Retina (tissue), 1 donor: ENCODE measurements around the gene BPTF.
"Not testable (repeated sequence)": the region's sequence is repeated elsewhere in the genome, so short reads cannot be mapped to it uniquely, and the experiment has no call there.

Experiments
- DNase-seq: peaks from one replicate; pipeline ENCODE4 v3.0.0-alpha.2; 2016

The BPTF gene

GRCh38 chr17:67833946-67834631 is 8.8 kb downstream of the BPTF start:
- no peak for DNase-seq

GRCh38 chr17:67834634-67835033 is 9.3 kb downstream of the BPTF start:
- DNase-seq, result no peak

GRCh38 chr17:67836205-67836987 is 11.1 kb downstream of the BPTF start:
- no peak for DNase-seq

- DNase-seq, result no peak
These were observed 12.7 kb downstream of the BPTF start for GRCh38 chr17:67837965-67838364.

GRCh38 chr17:67838538-67838937 is 13.2 kb downstream of the BPTF start:
- no peak for DNase-seq

GRCh38 chr17:67841992-67842391 is 16.7 kb downstream of the BPTF start:
- no peak for DNase-seq

GRCh38 chr17:67842648-67843047 is 17.3 kb downstream of the BPTF start:
- DNase-seq, result no peak

- DNase-seq, result no peak
These were observed 20.1 kb downstream of the BPTF start for GRCh38 chr17:67845374-67845773.

GRCh38 chr17:67848189-67848588 is 22.9 kb downstream of the BPTF start:
- not testable (repeated sequence) for DNase-seq

GRCh38 chr17:67848846-67849245 is 23.5 kb downstream of the BPTF start:
- not testable (repeated sequence) for DNase-seq

GRCh38 chr17:67850991-67851631 is 25.8 kb downstream of the BPTF start:
- no peak for DNase-seq

- no peak for DNase-seq
These were observed 28.4 kb downstream of the BPTF start for GRCh38 chr17:67853703-67854102.

GRCh38 chr17:67854378-67854777 is 29.1 kb downstream of the BPTF start:
- DNase-seq, result no peak

- DNase-seq, result no peak
These were observed 30.4 kb downstream of the BPTF start for GRCh38 chr17:67855504-67856324.

GRCh38 chr17:67856402-67856801 is 31.1 kb downstream of the BPTF start:
- not testable (repeated sequence) for DNase-seq

- no peak for DNase-seq
These were observed 37.4 kb downstream of the BPTF start for GRCh38 chr17:67862614-67863217.

GRCh38 chr17:67863624-67864247 is 38.4 kb downstream of the BPTF start:
- DNase-seq, result no peak

GRCh38 chr17:67865438-67865837 is 40.1 kb downstream of the BPTF start:
- no peak for DNase-seq

GRCh38 chr17:67867591-67867990 is 42.3 kb downstream of the BPTF start:
- no peak for DNase-seq

- DNase-seq, result no peak
These were observed 42.9 kb downstream of the BPTF start for GRCh38 chr17:67868176-67868575.

GRCh38 chr17:67879662-67880061 is 54.4 kb downstream of the BPTF start:
- DNase-seq, result no peak

- DNase-seq, result no peak
These were observed 55.8 kb downstream of the BPTF start for GRCh38 chr17:67881083-67881482.
